HG02970 (cell line): ENCODE results near the gene ACBD4.
"Not testable (repeated sequence)": the region's sequence is repeated elsewhere in the genome, so short reads cannot be mapped to it uniquely, and the experiment has no call there.

Source experiments
- ATAC-seq: cut with Tn5 transposase; IDR thresholded peaks from one replicate; pipeline ENCODE4 v1.9.1; 2021; ENCODE audit warnings: mild to moderate bottlenecking, moderate library complexity, moderate number of reproducible peaks; ENCODE audit not compliant: unreplicated experiment, low FRiP score

Gene ACBD4

DNA sequence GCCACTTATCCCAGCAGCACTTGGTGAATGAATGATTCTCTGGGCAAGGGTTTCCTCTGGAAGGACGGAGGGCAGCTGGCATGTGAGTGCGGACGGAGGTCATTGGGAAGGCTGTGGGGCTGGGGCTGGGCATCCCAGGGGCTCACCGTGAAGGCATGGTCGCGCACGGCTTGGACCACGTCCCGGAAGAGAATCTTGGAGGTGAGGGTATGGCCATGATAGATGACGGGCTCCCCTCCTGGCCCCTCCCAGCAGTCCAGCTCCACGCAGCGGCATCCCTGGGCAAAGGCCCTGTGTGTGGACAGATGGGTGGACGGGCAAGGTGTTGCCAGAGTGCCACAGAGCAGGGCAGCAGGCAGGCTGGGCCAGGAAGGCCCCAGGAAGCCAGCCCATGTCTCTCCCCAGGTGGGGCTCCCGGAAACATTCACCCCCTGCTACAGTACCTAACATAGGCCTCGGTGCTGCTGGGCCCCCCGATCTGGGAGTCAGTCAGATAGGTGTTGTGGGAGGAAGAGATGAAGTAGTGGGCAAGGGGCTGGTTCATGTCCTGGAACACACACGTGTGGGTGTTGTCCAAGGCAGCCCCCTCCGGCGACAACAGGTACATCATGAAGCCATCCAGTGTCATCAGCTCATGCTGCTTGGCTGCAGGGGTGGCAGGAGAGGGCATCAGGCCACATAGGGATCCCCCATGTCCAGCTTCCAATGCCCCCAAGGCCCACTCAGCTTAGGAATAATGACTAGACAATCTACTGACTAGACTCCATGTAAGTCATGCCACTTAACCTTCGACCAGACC is 17.4 kb upstream of the ACBD4 start:
- ATAC-seq, result no peak

DNA sequence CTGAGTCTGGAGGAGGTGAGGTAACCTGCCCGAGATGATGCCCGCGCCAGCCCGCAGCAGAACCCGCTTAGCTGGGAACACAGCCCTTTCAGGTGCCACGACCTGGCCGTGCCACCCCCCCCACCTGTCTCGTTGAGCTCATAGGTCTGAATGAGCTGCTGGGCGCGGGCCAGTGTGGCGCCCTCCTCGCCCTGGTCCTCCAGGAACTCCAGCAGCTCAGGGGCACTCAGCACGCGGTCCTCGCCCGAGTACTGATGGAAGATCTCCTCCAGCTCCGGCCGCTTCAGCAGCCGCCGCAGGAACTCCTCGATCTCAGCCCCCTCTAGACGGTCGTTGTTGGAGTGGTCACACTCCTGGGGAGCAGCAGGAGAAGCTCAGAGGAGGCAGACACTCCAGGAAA is 16.8 kb upstream of the ACBD4 start:
- ATAC-seq, result no peak

DNA sequence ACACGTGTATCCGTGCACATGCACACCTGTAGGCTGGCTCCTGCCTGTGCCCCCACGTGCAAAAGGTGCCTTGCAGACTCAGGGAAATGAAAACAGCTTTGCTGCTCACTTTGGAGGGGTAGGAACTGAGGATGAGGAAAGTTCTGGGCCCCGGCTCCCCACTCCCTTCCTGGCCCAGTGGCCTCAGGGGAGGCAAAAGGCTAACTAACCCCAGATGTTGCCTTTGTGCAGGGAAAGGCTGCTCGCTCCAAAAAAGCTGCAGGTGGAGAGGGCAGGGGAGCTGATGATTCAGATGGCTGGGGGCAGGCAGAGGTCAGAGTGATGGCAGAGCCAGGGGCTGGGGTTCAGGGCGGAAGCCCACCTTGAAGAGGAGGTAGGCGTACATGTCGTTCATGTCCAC is 15.5 kb upstream of the ACBD4 start:
- ATAC-seq, result no peak

DNA sequence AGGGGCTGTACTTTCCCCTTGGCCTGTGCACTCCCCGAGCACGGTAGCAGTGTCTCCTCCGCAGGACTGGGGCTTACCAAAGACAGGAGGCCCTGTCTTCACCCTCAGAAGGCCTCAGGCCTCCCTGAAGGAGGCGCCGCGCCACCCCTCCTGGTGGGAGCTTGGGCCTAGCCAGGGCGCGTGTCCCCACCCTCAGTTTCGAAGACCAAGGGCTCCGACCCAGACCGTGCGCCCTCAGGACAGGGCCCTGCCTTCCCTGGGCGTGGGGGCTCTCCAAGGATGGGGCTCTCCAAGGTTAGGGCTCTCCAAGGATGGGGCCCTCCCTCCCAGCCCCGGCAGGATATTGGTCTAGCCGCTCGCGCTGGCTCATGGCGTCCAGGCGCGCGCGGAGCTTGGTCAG is 14.9 kb upstream of the ACBD4 start:
- no peak for ATAC-seq

DNA sequence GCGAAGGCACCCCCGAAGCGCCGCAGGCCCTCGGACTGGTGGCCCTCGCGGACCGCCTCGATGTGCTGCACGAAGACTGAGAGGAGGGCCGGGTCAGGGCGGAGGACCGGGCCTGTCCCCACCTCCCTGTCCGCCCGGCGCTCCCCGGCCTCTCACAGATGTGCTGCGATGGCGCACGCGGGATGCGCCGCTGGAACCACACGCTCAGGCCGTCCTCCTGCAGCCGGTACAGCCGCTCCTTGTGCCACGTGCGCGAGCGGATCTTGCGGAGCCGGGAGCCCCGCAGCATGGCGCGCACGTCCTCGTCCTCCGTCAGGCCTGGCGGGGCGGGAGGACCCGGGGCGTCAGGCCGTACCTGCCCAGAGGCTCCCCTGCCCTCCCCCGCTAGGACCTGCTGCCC is 14.4 kb upstream of the ACBD4 start:
- no peak for ATAC-seq

DNA sequence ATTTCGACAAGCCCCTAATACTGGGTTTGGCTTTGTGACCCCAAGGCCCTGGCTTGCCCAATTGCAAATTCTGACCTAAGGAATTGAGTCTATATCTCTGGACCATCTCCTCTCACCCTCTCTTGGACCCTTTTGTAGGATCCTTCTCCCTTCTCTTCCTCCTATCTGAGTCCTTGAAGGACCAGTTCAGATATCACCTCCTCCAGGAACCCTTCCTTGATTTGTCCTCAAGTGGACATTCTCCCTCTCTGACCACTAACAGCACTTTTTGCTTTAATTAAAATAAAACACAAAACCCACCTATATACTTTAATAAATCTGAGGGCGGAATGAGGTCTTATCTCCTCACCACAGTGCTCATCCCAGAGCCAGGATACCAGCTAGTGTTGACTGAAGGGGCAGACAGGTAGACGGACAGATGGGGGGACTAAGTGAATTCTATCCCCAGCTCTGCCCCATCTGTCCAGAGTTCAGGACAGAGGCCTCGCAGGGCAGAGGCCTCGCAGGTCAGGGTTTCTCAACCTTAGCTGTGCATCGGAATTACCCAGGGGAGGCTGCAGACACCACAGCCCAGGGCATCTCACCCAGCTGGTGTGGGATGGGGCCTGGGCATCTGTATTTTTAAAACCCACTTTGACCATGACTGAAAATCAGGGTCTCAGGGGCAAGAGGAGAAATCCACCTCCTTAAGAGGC is 12.3 kb upstream of the ACBD4 start:
- ATAC-seq, result no peak

DNA sequence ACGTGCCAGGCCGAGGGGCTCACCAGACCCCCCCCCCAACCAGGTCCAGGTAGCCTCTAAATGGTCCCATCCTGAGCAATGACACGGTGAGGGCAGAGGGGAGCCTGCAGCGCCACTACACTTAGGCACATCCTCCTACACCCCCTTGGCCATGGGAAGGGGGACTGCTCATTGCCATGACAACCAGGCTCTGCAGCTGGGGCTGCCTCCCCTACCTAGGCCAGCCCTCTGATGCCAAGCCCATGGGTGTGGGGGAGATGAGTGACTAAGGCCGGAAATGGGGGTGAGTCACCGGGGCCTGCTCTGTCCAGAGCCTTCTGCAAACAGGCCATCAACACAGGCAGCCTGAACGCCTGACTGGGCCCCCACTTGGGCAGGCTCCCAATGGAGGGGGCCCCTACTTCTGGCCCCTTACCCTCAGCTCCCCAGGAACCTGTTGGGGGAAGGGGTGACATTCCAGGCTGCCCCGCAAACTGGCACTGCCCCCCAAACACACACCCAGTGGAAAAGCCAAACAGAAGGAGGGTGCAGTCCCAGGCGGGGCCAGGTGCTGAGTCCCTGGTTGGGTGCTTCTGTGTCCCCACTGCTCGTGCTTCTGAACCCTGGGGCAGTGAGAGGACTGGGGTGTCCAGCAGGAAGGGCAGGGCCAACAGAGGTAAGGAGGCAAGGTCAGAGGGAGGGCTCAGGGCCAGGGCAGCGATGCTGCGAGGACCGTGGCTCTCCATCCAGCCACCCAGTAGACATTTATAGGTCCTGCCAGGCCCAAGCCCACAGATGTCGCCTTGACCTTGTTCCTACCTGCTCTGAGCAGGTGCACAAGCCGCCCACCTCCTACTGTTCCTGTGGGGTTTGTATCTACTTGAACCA is 11.3 kb upstream of the ACBD4 start:
- no peak for ATAC-seq

DNA sequence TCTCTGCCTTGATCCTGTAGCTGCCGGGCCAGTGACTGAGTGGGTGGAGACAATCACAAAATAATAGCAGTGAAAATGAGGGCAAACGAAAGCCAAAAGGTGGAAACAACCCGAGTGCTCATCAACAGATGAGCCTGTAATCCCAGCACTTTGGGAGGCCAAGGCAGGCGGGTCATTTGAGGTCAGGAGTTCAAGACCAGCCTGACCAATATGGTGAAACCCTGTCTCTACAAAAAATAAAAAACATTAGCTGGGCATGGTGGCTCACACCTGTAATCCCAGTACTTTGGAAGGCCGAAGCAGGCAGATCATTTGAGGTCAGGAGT is 10.7 kb upstream of the ACBD4 start:
- not testable (repeated sequence) for ATAC-seq

DNA sequence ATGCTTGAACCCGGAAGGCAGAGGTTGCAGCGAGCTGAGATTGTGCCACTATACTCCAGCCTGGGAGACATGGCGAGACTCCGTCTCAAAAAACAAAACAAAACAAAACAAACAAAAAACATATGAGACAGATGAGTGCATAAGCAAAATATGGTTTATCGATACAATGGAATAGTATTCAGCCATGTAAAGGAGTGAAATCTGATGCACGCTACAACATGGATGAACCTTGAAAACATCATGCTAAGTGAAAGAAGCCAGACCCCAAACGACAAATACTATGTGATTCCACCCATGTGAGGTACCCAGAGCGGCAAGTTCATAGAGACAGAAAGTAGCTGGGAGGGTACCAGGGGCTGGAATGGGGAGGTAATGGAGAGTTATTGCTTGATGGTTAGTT is 10.0 kb upstream of the ACBD4 start:
- no peak for ATAC-seq

DNA sequence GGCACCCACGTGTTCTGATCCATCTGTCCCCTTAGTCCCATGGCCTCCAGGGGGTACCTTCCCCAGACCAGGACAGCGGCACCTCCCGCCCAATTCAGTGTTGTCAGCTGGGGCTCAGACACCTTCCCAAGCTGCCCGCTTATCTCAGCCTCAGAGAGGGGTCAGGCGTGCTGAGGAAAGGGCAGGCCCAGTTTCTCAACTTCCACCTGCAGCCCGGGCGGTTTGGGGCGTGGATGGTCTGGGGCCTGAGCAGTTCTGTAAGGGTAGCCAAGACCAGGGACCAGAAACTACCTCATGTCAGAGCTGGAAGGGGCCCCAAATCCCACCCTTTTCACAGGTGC is 8.3 kb upstream of the ACBD4 start:
- ATAC-seq, result no peak

DNA sequence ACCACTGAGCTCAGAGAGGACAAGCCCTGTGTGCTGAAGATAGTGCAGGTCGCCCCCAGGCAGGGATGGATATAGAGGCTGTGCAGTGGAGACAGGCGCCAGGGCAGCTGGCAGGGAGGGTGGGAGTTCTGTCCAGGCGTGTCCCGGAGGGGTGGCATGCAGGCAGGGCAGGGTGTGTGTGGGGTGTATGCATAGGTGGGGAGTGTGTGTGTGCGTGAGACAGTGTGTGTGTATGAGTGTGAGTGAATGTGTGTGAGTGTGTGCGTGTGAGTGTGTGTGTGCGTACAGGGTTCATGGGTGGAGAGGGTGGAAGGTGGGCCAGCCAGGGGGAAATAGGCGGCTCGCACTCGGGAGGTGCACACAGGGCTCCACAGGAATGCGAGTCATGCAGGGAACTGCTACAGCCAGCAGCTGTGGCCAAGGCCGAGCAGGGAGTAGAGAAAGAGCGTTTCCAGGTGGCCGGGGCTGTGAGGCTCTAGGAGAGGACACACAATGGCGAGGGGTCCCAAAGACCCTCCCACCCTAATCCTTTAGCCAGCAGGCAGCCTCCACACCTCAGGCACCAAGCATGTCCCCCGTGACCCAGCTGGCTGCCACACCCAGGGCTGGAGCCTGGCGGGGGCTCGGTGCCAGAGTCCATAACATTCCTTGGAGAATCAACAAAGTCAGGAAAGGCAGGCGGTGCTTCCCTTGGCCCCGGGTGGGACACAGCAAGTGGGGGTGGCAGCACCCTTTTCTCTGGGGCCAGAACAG is 7.8 kb upstream of the ACBD4 start:
- ATAC-seq, result no peak

DNA sequence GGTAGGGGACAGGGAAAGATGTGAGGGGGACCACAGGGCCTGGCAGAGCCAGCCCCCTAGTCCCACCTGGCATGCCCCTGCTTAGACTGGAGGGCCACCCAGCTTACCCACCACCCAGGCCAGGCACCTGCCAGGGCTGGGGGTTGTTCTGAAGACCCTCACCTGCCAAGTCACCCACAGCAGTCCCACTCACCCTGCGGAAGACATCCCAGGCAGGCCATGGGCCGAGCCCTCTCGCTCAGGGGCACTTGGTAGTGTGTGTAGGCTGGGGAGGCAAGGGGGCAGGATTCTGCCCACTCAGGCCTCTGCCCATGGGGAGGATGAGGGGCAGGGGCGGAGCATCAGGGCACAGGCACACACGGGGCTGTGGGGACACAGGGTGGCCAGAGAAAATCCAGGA is 7.2 kb upstream of the ACBD4 start:
- no peak for ATAC-seq

DNA sequence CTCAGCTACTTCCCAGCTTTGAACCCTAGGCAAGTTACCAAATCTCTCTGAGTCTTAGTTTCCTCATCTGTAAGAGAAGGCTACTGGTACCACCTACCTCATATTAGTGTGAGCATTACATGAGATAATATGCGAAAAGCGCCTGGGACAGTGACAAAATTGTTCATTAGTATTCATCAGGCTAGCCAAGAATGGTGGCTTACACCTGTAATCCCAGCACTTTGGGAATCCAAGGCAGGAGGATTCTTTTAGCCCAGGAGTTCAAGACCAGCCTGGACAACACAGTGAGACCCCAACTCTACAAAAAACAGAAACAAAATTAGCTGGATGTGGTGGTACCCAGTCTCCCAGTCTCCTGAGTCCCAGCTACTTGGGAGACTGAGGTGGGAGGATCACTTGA is 6.5 kb upstream of the ACBD4 start:
- ATAC-seq, result no peak

DNA sequence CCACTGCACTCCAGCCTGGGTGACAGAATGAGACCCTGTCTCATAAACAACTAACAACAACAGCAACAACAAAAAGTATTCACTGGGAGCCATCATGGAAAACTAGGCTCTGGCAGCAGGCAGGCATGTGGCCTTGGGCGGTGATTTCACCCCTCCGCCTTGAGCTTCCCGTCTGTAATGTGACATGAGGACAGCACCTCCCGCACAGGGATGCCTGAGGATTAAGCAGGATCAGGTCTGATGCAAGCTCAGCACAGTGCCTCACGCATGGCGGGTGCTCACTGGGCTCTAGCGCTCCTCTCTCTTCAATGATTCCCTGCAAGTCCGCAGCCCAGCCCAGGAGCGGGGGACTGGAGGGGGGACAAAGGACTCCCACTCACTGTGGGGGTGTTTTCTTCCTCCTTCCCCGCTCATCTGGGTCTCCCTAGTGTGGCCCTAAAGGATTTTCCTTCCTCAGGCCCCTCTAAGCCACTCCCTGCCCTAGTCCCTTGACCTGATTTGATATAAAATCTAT is 6.0 kb upstream of the ACBD4 start:
- ATAC-seq, result no peak

DNA sequence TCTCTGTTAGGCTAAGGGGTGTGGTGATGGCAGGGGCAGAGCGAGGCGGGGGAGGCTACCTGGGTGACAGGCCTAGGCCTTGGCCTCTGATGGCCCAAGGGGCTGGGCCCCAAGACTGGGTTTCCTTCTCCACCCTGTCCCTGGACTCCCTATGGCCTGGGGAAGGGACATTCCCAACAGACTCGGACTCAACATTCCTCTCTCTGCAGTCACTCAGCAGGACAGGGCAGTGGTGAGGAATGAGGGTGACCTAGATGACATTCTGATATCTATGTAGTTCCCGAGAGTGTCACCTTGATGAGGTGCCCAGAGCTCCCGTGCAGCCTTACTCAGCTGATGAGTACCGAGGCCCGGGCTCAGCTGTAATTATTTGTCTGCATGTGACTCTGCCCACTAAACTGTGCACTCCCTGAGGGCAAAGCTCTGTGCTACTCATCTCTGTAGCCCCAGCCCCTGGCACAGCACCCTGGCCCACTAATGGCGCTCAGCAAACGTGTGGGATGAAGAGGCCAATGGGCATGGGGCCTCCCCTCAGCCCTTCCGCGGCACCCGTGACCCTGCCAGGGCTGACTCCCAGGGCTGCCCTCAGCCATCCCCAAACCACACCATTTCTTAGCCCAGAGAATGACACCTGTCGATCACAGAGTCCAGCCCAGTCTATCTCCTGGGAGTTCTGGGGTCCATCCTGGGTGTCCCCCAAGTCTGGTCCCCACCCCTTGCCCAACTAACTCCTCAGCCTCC is 5.4 kb upstream of the ACBD4 start:
- no peak for ATAC-seq

DNA sequence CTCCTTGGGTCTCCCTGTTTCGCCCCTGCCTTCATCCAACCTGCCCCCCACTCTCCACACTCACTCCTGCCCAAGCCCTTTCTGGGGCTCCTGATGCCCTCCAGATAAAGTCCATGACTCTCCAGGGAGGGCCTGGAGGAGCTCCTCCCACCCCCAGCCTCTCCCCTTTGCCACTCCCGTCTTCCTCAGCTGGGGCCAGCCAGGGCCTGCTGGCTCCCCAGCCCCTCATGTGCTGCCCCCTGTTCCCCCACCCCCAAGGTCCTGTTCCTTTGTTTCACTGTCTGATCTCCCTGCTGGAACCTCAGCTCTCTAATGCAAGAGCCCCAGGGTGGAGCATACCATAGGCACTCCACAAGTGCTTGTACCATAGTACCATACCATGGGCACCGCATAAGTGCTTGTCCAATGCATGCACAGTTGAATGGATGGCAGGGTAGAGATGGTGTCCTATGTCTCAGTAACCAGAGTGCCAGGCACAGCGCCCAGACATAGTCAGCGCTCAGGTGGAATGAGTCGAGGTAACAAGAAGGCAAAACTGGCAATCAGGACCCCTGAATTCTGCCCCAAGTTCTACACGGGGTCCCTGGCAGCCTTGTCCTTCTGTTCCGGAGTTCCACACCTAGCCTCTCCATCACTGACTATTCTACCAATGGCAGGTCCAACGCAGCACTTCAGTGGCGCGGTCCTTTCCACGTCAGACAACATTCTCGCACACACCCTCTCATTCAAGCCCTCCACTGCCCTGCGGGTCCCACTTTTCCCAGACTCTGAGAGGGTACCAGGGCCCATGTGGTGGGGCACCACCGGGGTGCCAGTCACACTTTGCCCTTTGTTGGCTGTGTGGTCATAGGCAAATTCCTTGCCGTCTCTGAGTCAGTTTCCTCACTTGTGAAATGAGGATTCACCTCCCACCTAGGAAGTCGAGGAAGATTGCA is 4.5 kb upstream of the ACBD4 start:
- ATAC-seq, result no peak

DNA sequence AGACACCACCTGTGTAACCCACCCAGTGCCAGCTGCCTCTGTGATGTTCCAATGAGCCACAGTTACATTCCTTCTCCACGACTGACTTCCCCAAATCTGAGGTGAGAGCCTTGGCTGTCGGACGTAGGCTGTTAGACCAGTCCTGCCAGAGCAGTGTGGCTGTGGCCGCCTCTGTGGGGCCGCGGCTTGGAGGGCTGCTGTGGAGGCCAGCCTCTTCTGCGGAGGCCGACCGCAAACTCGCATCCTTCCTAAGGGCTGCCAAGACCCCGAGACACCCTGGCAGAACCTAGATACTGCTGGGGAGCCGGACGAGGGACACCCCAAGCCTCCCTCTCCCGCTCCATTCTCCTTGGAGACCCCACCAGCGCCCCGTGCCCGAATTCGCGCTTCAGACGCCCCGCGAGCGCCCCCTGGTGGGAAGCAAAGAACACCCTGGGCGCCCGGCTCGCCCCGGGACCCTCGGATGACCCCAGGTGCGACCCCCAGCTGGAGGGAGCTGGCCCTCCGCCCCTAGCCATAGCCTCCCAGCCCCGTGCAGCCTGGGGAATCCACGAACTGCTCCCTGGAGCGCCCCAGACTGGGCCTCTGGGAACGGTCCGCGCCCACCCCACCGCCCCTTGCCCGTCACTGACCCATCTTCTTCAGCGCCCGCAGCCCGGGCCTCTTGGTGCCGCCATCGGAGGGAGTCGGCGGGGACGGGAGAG is 3.7 kb upstream of the ACBD4 start:
- ATAC-seq, result no peak

DNA sequence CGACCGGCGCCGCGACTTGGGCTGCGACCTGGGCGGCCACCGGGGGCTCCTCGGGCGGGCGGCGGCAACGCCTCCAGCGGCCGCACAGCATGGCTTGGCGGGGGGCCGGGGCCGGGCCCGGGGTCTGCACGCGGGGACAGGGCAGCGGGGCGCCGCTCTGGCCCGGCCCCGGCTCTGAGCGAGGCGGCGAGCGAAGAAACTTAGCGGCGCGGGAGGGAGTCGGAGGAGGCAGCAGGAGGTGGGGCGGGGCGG is 3.2 kb upstream of the ACBD4 start, which contains the start of gene PLCD3:
PLCD3 (minus strand) TSS at position 196 of the 252 bp plus-strand sequence; CDS start at position 91, 105 bp downstream.
- ATAC-seq, result no peak
